HG02642 (cell line): ENCODE measurements around the gene CPZ.

Experiments
- ATAC-seq: cut with Tn5 transposase; IDR thresholded peaks from one replicate; pipeline ENCODE4 v1.9.1; 2021; ENCODE audit warnings: mild to moderate bottlenecking; ENCODE audit not compliant: unreplicated experiment, poor library complexity

Gene CPZ

GRCh38 chr4:8592366-8593263, at the start of gene CPZ:
CPZ (plus strand) TSS chr4:8592765; CDS start chr4:8592834, 69 bp downstream.
- no peak for ATAC-seq

GRCh38 chr4:8542776-8543525, 49.6 kb upstream of the CPZ start:
- no peak for ATAC-seq

- no peak for ATAC-seq
Measured at GRCh38 chr4:8543623-8544022, 48.9 kb upstream of the CPZ start.

- ATAC-seq = no peak
Measured at GRCh38 chr4:8544282-8544681, 48.3 kb upstream of the CPZ start.

- ATAC-seq = no peak
Measured at GRCh38 chr4:8544741-8545438, 47.7 kb upstream of the CPZ start.

- no peak for ATAC-seq
Measured at GRCh38 chr4:8545439-8545765, 47.2 kb upstream of the CPZ start.

GRCh38 chr4:8546766-8547107, 45.8 kb upstream of the CPZ start:
- ATAC-seq = no peak

GRCh38 chr4:8547108-8547911, 45.3 kb upstream of the CPZ start:
- ATAC-seq = no peak

GRCh38 chr4:8547912-8548730, 44.4 kb upstream of the CPZ start:
- no peak for ATAC-seq

- ATAC-seq = no peak
Measured at GRCh38 chr4:8548731-8549351, 43.7 kb upstream of the CPZ start.

GRCh38 chr4:8549352-8549931, 43.1 kb upstream of the CPZ start:
- ATAC-seq = no peak

GRCh38 chr4:8550691-8551090, 41.9 kb upstream of the CPZ start:
- ATAC-seq = no peak

- no peak for ATAC-seq
Measured at GRCh38 chr4:8552024-8552423, 40.5 kb upstream of the CPZ start.

- no peak for ATAC-seq
Measured at GRCh38 chr4:8552581-8553205, 39.9 kb upstream of the CPZ start.

- no peak for ATAC-seq
Measured at GRCh38 chr4:8553216-8553615, 39.3 kb upstream of the CPZ start.

GRCh38 chr4:8553991-8554405, 38.6 kb upstream of the CPZ start:
- no peak for ATAC-seq

GRCh38 chr4:8554555-8555100, 37.9 kb upstream of the CPZ start:
- no peak for ATAC-seq

GRCh38 chr4:8555716-8556115, 36.8 kb upstream of the CPZ start:
- no peak for ATAC-seq
